Measurements from ENCODE around the gene CBLB. TPM values are rescaled to one million over a fixed set of nuclear protein-coding genes. Genes with fewer than 3 reads are reported as not detected.
"Not testable (repeated sequence)": the region's sequence is repeated elsewhere in the genome, so short reads cannot be mapped to it uniquely, and the experiment has no call there.

Gene CBLB
- total RNA-seq, 1 donor from 2014 or later = 59.4 TPM

DNA sequence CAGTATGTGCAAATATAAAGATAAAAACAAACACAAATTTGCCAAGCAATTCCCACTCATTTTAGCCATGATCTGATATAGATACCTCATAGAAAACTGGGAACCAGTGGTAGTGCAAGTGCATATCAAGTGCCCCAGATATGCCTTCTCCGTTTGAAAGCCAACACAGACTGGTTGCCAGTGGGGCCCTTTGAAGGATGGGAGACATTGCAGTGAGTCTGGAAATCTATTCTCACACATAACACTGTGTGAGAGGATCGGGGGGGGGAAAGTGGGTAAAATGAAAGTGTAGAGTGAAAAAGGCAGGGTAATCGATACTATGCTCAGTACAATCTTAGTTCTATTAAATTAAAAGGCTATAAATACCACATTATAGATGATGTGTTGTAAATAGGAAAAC, 83.0 kb downstream of the CBLB start:
- DNase-seq = no peak

DNA sequence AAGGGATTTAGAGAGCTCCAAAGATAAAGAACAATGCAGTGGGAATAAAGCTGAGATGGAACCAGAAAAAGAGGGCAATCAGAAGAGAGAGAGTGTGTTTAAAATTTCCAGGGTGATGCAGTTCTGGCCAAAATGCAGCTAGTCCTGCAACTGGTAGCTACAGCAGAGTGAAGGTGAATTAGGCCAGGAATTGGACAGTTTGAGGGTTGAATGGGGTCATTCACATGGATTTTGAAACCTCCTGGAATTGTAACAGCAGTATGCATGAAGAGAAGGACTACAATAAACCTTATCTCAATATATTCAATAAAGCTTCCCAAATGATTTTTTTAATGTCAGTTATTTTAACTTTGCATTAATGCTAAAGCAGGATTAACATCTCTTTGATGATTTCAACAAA, 85.2 kb downstream of the CBLB start:
- DNase-seq = no peak

DNA sequence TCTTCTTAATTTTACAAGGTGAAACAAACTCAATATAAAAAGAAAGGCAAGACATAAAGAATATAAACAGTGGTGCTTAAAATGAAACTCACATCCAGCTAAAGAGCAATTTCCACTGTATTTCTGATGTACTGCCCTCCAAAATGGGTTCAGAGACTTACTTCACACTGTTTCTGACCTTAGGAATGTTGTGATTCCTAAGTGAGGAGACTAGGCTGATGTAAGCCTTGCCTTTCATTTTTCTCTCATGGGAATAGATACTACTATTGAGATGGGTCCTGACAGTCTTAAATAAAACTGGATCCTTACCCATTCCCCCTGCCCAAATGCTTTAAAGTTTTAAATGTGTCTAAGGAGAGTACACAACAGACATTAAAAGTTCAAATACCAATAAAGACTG, 86.9 kb downstream of the CBLB start:
- no peak for DNase-seq

DNA sequence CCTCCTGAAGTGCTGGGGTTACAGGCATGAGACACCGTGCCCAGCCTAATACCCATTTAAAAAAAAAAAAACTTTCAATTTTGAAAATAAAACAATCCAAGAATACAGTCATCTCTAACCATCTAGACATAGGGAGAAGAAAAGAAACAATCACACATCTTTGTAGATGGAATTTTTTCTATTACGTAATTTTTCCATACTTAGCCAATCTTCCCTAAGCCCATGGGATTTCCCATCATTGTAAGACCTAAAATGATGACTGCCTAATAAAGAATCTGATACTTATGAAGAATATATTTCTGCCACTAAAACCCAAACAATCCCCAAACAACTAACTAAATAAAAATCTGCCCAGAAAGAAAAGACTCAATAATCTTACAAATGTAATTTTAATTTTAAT, 88.7 kb downstream of the CBLB start:
- no peak for DNase-seq

DNA sequence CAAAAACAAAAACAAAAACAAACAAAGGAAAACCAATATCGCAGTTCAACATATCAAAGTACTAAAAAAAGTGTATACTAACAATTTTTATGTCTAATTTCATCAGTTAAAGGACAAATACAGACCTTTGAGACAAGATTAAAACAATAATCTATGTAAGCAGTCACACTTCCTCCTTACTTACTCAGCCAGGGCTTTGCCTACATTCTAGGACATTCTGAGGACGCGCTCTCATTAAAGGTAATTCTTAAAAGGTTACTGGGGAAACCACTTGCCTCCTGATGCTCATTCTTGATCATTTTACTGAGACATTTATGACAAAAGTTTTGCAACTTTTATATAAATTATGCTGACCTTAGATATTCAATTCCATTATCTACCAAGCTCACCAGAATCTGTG, 93.4 kb downstream of the CBLB start:
- no peak for DNase-seq

DNA sequence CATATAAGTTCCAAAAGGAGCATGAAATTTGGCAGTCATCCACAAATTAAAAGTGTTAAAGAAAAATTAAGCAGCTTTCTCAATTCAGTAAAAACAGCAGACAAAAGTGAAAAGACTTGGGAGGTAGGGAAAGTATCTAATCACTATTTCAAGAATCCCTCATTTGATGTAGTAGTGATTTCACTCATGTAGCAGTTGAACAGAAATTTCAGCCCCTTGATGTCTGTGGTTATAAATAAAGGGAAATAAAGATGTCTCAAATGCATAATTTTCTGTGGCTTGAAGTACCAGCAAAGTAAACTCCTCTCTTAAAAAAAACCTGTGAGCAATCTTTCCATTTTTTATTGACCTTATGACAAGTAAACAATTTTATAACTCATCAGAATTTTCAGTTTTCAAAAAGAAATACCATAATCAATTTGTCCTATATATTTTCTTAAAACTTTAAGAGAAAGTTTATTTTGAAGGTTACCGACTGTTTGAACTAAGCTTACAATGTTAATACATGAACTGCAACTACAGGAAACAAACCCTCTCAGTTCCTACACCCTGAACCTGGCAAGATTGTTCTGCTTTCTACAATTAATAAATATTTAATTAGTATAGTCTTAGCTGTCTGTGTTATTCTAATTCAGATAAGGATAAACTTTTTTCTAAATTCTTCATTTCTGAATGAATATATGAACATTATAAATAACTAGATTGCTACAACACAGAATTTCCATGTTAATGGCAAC, 94.2 kb downstream of the CBLB start:
- no peak for DNase-seq

DNA sequence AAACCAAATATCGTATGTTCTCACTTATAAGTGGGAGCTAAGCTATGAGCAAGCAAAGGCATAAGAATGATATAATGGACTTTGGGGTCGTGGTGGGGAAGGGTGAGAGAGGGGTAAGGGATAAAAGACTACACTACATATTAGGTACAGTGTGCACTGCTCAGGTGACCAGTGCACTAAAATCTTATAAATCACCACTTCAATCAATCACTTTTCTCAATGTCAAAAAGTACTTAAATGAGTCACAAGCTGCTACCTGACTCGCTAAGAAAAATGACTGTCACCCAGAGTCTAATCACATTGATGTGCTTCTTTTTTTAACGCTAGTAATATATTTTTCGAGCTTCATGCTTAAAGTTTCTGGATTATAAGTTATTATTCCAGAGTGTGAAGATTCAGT, 95.5 kb downstream of the CBLB start:
- DNase-seq = no peak

DNA sequence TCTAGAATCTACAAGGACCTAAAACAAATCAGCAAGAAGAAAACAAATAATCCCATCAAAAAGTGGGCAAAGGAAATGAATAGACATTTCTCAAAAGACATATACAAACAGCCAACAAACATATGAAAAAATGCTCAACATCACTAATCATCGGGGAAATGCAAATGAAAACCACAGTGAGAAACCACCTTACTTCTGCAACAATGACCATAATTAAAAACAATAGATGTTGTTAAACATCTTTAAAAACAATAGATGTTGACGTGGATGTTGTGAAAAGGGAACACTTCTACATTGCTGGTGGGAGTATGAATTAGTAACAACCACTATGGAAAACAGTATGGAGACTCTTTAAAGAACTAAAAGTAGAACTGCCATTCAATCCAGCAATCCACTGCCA, 96.2 kb downstream of the CBLB start:
- no peak for DNase-seq

DNA sequence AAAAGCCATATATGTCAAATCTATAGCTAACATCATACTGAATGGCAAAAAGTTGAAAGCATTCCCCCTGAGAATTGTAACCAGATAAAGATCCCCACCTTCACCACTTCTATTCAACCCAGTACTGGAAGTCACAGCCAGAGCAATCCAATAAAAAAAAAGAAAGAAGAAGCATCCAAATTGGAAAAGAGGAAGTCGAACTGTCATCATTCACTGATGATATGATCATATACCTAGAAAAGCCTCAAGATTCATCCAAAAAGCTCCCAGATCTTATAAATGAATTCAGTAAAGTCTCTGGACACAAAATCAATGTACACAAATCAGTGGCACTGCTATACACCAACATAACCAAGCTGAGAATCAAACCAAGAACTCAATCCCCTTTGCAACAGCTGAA, 97.4 kb downstream of the CBLB start:
- no peak for DNase-seq

DNA sequence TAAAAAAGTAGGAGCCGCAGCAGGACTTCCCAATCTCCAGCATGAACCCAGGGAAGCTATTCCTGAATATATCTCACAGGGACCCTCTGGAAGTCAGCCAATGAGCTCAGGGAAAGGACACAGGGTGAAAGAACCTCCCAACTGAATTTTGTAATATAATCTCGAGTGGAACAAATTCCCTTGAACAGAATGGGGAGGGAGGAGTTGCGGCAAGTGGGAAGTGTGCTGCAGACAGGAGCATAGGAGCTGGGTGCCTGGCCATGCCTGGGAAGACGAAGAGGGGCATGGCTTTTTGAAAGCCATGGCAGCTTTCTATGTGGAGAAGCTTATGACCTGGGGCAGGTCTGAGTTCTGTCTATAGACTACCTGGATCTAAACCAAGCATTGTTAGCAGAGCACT, 98.4 kb downstream of the CBLB start:
- no peak for DNase-seq

DNA sequence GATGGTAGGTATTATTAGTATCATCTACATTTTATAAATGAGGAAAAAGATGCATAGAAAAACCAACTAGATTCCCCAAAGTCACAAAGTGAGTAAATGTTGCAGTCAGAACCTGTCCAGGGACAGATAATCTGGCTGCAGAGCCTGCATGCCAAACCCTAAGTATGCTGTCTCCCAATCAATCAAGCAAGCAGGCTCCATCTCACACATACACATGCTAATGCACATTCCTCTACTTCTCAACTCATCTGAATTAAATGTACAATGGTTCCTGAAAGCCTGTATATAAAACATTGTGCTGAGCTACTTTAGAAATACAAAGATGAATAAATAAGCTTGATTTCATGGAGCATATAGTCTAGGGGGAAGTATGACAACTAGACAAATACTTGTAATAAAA, 101.0 kb downstream of the CBLB start:
- no peak for DNase-seq

DNA sequence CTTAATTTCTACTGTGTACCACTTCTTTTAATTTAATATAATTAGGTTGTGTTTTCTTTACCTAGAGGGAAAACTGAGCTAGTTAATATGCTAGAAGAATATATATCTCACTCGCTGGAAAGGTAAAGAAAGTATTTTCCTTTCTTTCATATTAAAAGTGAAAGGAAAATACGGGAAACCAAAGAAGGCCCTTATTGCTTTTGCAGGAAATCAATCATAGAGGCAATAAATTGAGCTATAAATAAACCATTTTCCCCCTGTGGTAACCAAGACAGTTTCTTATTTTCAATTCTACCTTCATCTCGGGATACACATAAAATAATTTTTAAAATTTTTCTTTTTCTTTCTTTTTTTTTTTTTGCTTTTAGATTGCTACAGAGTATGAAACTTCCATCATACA, 101.6 kb downstream of the CBLB start:
- no peak for DNase-seq

DNA sequence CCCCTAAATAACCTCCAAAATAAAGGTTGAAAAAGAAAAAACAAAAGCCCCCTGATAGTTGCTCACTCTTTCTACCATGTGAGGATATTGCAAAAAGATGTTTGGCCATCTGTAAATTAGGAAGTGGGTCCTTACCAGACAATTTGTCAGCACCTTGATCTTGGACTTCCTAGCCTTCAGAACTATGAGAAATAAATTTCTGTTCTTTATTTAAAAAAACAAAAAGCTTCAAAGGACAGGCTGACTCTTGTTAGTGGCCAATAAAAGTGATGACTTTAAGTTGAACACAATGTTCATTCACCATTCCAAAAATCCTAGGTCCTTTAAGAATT, 103.5 kb downstream of the CBLB start:
- DNase-seq = no peak

DNA sequence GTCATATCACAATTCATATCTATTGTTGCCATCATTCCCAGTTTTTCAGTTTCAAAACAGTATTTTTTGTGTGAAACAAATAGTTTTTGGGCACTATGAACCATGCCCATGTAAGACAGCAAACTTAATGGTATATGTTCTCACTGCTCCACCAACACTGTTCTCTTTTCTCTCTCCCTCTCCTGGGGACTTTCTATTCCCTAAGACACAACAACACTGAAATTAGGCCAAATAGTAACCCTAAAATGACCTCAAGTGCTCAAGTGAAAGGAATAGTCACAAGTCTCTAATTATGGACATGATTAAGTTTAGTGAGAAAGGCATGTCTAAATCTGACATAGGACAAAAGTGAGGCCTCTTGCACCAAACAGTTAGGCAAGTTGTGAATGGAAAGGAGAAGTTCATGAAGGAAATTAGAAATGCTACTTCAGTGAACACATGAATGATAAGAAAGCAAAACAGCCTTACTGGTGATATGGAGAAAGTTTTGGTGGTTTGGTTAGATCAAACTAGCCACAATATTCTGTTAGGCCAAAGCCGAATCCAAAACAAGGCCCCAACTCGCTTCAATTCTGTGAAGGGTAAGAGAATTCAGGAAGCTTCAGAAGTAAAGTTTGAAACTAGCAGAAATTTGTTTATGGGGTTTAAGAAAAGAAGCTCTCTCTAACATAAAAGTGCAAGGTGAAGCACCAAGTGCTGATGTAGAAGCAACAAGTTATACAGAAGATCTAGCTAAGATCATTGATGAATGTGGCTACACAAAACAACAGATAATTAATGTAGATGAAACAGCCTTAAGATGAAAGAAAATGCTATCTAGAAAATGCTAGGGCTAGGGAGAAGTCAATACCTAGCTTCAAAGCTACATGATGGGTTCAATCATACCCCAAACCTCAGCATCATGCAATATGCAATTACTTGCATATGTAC, 104.2 kb downstream of the CBLB start:
- DNase-seq = no peak

DNA sequence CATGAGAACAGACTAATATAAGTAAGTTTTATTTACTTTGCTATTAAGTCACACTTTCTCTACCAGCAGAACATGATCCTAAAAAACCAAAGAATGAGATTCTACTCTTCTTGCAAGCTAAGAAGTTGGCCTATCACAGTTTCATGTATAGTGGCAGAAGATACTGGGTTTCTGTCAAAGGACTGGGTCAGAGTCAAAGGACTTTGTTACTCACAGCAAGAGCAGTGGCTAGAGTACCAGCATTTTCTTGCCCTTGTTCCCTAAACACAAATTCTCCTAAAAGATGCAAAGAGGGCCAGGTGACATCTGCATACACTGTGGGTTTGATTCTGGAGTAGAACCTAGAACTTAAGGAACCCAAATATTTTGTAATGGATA, 105.2 kb downstream of the CBLB start:
- no peak for DNase-seq

DNA sequence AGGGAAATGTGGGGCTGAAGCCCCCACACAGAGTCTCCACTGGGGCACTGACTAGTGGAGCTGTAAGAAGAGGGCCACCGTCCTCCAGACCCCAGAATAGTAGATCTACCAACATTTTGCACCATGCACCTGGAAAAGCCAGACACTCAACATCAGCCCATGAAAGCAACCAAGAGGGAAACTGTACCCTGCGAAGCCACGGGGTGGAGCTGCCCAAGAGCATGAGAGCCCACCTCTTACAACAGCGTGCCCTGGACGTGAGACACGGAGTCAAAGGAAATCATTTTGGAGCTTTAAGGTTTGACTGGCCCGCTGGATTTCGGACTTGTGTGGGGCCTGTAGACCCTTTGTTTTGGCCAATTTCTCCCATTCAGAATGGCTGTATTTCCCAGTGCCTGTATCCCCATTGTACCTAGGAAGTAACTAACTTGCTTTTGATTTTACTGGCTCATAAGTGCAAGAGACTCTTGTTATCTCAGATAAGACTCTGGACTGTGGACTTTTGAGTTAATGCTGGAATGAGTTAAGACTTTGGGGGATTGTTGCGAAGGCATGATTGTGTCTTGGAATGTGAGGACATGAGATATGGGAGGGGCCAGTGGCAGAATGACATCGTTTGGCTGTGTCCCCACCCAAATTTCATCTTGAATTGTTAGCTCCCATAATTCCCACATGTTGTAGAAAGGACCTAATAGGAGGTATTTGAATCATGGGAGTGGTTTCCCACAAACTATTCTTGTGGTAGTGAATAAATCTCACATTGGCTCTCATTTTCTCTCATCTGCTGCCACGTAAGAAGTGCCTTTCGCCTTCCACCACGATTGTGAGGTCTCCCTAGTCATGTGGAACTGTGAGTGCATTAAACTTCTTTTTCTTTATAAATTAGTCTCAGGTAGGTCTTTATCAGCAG, 105.8 kb downstream of the CBLB start:
- no peak for DNase-seq

DNA sequence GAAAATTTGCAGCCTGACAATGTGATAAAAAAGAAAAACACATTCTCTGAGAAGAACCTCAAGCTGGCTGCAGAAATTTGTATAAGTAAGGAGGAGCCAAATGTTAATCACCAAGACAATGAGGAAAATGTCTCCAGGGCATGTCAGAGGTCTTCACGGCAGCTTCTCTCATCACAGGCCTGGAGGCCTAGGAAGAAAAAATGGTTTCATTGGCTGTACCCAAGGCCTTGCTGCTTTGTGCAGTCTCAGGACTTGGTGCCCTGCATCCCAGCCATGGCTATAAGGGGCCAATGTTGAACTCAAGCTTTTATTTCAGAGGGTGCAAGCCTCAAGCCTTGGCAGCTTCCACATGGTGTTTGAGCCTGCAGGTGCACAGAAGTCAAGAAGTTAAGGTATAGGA, 106.6 kb downstream of the CBLB start:
- not testable (repeated sequence) for DNase-seq

DNA sequence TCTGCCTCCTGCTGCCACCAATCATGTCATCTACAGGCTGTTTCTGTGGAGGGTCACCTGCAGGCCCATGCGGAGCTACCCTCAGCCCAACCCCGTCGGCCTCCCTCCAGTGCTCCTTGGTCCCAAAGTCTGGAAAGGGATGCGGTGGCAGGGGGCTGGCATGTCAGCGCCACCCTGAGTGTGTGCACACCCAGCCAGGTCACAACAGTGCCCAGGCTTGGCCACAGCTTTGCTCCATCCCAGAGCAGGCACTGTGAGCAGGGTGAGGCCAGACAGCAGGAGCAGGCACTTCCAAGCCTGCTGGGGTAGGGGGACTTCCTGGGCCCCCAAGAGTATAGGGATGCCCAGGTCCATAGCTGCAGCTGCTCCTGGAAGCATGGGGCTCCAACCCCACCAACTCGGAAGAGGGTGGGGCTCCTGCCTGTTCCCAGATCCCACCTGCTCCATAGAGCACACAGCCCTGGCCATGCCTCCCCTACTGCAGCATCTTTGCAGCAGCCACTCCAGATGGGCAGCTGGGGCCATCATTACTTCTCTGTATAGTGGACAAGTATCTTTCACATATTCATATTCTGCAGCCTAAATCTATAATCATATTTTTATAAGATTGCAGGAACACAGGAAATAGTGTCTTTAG, 109.3 kb downstream of the CBLB start:
- DNase-seq = no peak

DNA sequence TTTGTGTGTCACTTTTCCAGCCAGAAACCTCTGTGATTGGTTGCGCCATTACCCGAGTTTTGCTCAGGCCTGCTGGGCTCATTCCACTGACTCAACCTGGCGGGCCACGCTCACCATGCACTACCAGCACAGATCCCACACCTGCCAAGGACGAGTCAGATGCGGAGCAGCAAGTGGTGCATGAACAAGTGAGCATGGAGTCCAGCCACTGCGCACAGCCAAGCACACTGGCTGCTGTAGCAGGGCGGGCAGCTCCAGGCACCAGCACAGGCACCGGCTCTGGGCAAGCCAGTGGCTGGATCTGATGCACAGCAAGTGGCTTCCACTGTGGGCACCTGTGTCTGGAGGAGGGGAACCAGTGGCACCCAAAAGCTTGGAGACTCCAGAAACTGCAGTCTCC, 110.4 kb downstream of the CBLB start:
- DNase-seq = no peak

DNA sequence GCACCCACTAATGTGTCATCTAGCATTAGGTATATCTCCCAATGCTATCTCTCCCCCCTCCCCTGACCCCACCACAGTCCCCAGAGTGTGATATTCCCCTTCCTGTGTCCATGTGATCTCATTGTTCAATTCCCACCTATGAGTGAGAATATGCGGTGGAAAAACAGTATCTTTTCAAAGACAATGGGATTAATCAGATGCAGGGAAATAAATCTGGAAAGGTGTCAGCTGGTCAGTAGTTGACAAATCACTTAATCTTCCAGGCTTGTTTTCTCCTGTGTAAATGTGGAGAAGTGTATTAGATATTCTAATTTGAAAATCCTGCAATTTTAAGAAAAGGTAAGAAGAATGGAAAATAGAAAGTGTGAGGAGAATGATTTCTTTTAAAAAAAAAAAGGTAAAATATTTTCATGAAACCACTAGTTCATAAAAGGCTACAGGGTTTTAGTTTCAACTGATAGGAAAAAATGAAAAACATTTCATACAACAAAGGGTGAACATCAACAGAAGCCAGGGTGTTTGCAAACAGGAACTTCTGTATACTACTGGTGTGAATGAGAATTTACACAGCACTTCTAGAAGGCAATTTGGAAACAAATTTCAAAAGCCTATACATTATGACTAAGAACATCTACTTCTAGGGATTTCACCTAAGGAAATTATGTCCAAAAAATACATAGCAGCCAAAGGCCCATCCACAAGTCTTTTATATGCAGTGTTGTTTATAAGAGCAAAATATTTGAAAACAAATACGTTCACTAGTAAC, 113.5 kb downstream of the CBLB start:
- DNase-seq = no peak

DNA sequence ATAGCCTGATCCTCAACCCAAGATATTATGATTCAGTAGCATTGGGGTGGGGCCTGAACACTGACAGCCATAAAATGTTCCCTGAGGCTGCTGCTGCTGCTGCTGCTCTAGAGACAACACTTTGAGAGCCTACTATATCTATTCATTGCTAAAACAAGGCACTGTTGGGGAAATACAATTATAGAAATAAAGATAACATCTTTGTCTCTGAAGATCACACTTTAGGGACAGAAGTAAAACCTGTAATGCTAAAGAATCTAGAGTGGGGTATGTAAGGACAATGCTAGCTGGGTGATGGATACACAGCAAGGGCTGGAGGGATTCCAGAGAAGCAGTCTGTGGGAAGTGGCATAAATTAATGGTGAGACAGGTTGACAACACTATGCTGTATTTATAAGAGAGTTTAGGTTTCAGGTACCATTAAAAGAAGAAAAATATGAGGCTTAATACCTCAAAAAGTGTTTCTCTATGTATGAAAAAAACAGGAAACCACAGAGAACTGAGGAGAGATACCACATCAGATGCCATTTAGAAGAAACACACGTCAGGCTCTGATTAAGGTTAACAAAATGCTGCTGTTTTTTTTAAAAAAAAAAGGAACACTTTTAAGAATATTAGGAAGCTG, 115.9 kb downstream of the CBLB start:
- no peak for DNase-seq

All from tongue (tissue), 2 donors.